Measurements from ENCODE around the gene PIPOX. TPM values are rescaled to one million over a fixed set of nuclear protein-coding genes. Genes with fewer than 3 reads are reported as not detected.

Gene PIPOX
- total and polyA plus RNA-seq, 2 donors from 2014 or later, result 2.8 to 78.0 TPM

GRCh38 chr17:29010586-29010985 lies 32.4 kb upstream of the PIPOX start:
- intact Hi-C loops (cut with DNase I), result no loop called here
- Histone ChIP-seq H3K9ac (ENCODE audit: low read length in 3 of 3) (no peak overlapping the region), H3K36me3 (ENCODE audit: control insufficient read depth in 2 of 3, insufficient read depth in 3 of 3, low read length in 3 of 3) (no peaks in the 10 kb centered on the region), H3K27ac (ENCODE audit: low read depth in 2 of 2, low read length in 2 of 2) (no peak overlapping the region), H3K9me3 (ENCODE audit: control insufficient read depth in 2 of 3, insufficient read depth in 1 of 3, low read length in 3 of 3) (no peaks in the 10 kb centered on the region), H3K4me1 (ENCODE audit: control insufficient read depth in 2 of 3, insufficient read depth in 2 of 3, low read depth in 1 of 3, low read length in 3 of 3) (peaks cover 0 to 4% (median 0%) of the 10 kb centered on the region in 3 donors), H3K4me3 (ENCODE audit: low read length in 3 of 3) (no peak overlapping the region), H3K27me3 (ENCODE audit: control insufficient read depth, insufficient read depth, low read length) (no peaks in the 10 kb centered on the region)
- FAIRE-seq, result no peak
- TF ChIP-seq CTCF (IDR thresholded peaks at IDR 0.05; ENCODE audit: borderline replicate concordance, extremely low read depth, insufficient read depth), result no peak
- DNase-seq, result no peak

- no peaks in the 10 kb centered on the region for H3K4me1 ChIP-seq (ENCODE audit: control insufficient read depth in 2 of 3, insufficient read depth in 2 of 3, low read depth in 1 of 3, low read length in 3 of 3)
- no peak for TF ChIP-seq CTCF (IDR thresholded peaks at IDR 0.05; ENCODE audit: borderline replicate concordance, extremely low read depth, insufficient read depth)
- no peaks in the 10 kb centered on the region for H3K9me3 ChIP-seq (ENCODE audit: control insufficient read depth in 2 of 3, insufficient read depth in 1 of 3, low read length in 3 of 3)
- no peak overlapping the region for H3K27ac ChIP-seq (ENCODE audit: low read depth in 2 of 2, low read length in 2 of 2)
- no peaks in the 10 kb centered on the region for H3K36me3 ChIP-seq (ENCODE audit: control insufficient read depth in 2 of 3, insufficient read depth in 3 of 3, low read length in 3 of 3)
- H3K9ac ChIP-seq (ENCODE audit: low read length in 3 of 3), result no peak overlapping the region
- FAIRE-seq (no peak), DNase-seq (no peak)
- H3K4me3 ChIP-seq (ENCODE audit: low read length in 3 of 3), result no peak overlapping the region
- intact Hi-C loops (cut with DNase I), result no loop called here
- H3K27me3 ChIP-seq (ENCODE audit: control insufficient read depth, insufficient read depth, low read length), result no peaks in the 10 kb centered on the region
Observed at GRCh38 chr17:29012535-29012934, 30.4 kb upstream of the PIPOX start.

GRCh38 chr17:29014716-29015115 lies 28.2 kb upstream of the PIPOX start:
- Histone ChIP-seq H3K4me3 (ENCODE audit: low read length in 3 of 3) (no peak overlapping the region), H3K27me3 (ENCODE audit: control insufficient read depth, insufficient read depth, low read length) (no peaks in the 10 kb centered on the region), H3K27ac (ENCODE audit: low read depth in 2 of 2, low read length in 2 of 2) (no peak overlapping the region), H3K9me3 (ENCODE audit: control insufficient read depth in 2 of 3, insufficient read depth in 1 of 3, low read length in 3 of 3) (no peaks in the 10 kb centered on the region), H3K36me3 (ENCODE audit: control insufficient read depth in 2 of 3, insufficient read depth in 3 of 3, low read length in 3 of 3) (no peaks in the 10 kb centered on the region), H3K9ac (ENCODE audit: low read length in 3 of 3) (no peak overlapping the region), H3K4me1 (ENCODE audit: control insufficient read depth in 2 of 3, insufficient read depth in 2 of 3, low read depth in 1 of 3, low read length in 3 of 3) (no peaks in the 10 kb centered on the region)
- no peak for TF ChIP-seq CTCF (IDR thresholded peaks at IDR 0.05; ENCODE audit: borderline replicate concordance, extremely low read depth, insufficient read depth)
- no peak for DNase-seq
- no peak for FAIRE-seq
- intact Hi-C loops (cut with DNase I), result no loop called here

Measured in kidney (tissue), 14 donors.